PC-3 (cell line): Measurements from ENCODE around the gene CREBBP. TPM values are rescaled to one million over a fixed set of nuclear protein-coding genes. Genes with fewer than 3 reads are reported as not detected.

Experiments used
- ATAC-seq: fragments of 200-7000 bp; cut with Tn5 transposase; 2 replicates; pipeline ENCODE4 v1.9.1; 2020; ENCODE audit warnings: mild to moderate bottlenecking, moderate library complexity
- BruUV-seq: library from RNA; stranded (reverse); fragments of 400-500 nt; replicated peaks from 2 replicates; lab custom pipeline; 2021; lab: Mats Ljungman, UMichigan
- CTCF ChIA-PET: fragments of 300-600 bp; sonication (Branson Sonifier 250); formaldehyde crosslinking; loops from one replicate; lab custom pipeline; 2022; ENCODE audit warnings: antibody characterized with exemption; lab: Charles Lee
- POLR2A ChIA-PET: fragments of 300-600 bp; sonication (Branson Sonifier 250); formaldehyde crosslinking; loops from one replicate; lab custom pipeline; 2022; ENCODE audit warnings: antibody characterized with exemption; ENCODE audit not compliant: unreplicated experiment; lab: Charles Lee
- DNase-seq: peaks from one replicate; pipeline ENCODE4 v3.0.0-alpha.2; 2015
- H2AFZ ChIP-seq: fragments of 300-600 bp; sonication (generic); 2 replicates; pipeline ENCODE4 v1.6.0; 2016; ENCODE audit warnings: antibody characterized with exemption, low read length
- H3F3A ChIP-seq: fragments of 300-600 bp; sonication (generic); one replicate; pipeline ENCODE4 v1.6.0; 2017; ENCODE audit warnings: antibody characterized with exemption, low read length, control low read depth, mild to moderate bottlenecking; ENCODE audit not compliant: unreplicated experiment
- H3K27ac ChIP-seq: fragments of 300-600 bp; sonication (generic); 2 replicates; pipeline ENCODE4 v1.5.1; 2016; ENCODE audit warnings: mild to moderate bottlenecking, low read length
- H3K27me3 ChIP-seq: fragments of 300-600 bp; sonication (generic); 2 replicates; pipeline ENCODE4 v1.6.1; 2016; ENCODE audit warnings: low read length, mixed read lengths
- H3K36me3 ChIP-seq: fragments of 300-600 bp; sonication (generic); 2 replicates; pipeline ENCODE4 v1.6.1; 2016; ENCODE audit warnings: low read depth, mixed run types, low read length, mixed read lengths
- H3K4me1 ChIP-seq: fragments of 300-600 bp; sonication (generic); 2 replicates; pipeline ENCODE4 v1.5.1; 2016; ENCODE audit warnings: low read length; ENCODE audit not compliant: insufficient read depth
- H3K4me2 ChIP-seq: fragments of 300-600 bp; sonication (generic); 2 replicates; pipeline ENCODE4 v1.6.0; 2016; ENCODE audit warnings: low read length
- H3K4me3 ChIP-seq: fragments of 300-600 bp; sonication (generic); 2 replicates; pipeline ENCODE4 v1.5.1; 2016; ENCODE audit warnings: mild to moderate bottlenecking, low read length, mixed read lengths
- H3K79me2 ChIP-seq: fragments of 300-600 bp; sonication (generic); 2 replicates; pipeline ENCODE4 v1.6.1; 2017; ENCODE audit warnings: low read length, mixed read lengths
- H3K9ac ChIP-seq: fragments of 300-600 bp; sonication (generic); 2 replicates; pipeline ENCODE4 v1.6.0; 2016; ENCODE audit warnings: mild to moderate bottlenecking, low read length
- H3K9me2 ChIP-seq: fragments of 300-600 bp; sonication (generic); replicated peaks from 2 replicates; pipeline ENCODE4 v1.6.1; 2016; ENCODE audit warnings: mixed run types, low read length, mixed read lengths
- H3K9me3 ChIP-seq: fragments of 300-600 bp; sonication (generic); 2 replicates; pipeline ENCODE4 v1.6.1; 2016; ENCODE audit warnings: low read length, mixed read lengths
- H4K20me1 ChIP-seq: fragments of 300-600 bp; sonication (generic); 2 replicates; pipeline ENCODE4 v1.6.1; 2016; ENCODE audit warnings: low read length, mixed read lengths
- CTCF ChIP-seq: fragments of 300-600 bp; sonication (generic); conservative IDR thresholded peaks from 2 replicates; pipeline ENCODE4 v1.5.1; 2017; ENCODE audit warnings: antibody characterized with exemption, low read depth, mild to moderate bottlenecking, low read length
- EZH2 ChIP-seq: fragments of 300-600 bp; sonication (generic); IDR thresholded peaks from one replicate; pipeline ENCODE4 v1.6.1; 2017; ENCODE audit warnings: antibody characterized with exemption, mild to moderate bottlenecking, low read length; ENCODE audit not compliant: unreplicated experiment
- EZH2phosphoT487 ChIP-seq: fragments of 300-600 bp; sonication (generic); IDR thresholded peaks from 2 replicates; pipeline ENCODE4 v1.6.1; 2018; ENCODE audit warnings: mild to moderate bottlenecking, antibody characterized with exemption, low read length, borderline replicate concordance
- intact Hi-C: fragments of 100-400 bp; cut with micrococcal nuclease; formaldehyde crosslinking; loops from 2 replicates; pipeline ENCODE4 v1.9.0; 2023
- total RNA-seq: library from RNA; depleted of rRNA; stranded (reverse); fragments of >200 nt; gene quantifications from 2 replicates; pipeline ENCODE4 v1.2.3, GENCODE V29; 2014

Gene CREBBP
- total RNA-seq, 1 experiment from 2014 or later = 21.9 TPM

- BruUV-seq = no TSS peak
- H3K4me2 ChIP-seq = no peak overlapping the region
- CTCF ChIA-PET = no interaction called here
- POLR2A ChIA-PET = no interaction called here
- TF ChIP-seq EZH2 = no peak
- TF ChIP-seq EZH2phosphoT487 = no peak
- TF ChIP-seq CTCF = no peak
- no peak overlapping the region for H3K9ac ChIP-seq
- H3K4me1 ChIP-seq = no peaks in the 10 kb centered on the region
- DNase-seq (no peak), ATAC-seq (no peak)
- no peaks in the 10 kb centered on the region for H4K20me1 ChIP-seq
- no peaks in the 10 kb centered on the region for H3K9me2 ChIP-seq
- H3K4me3 ChIP-seq = no peak overlapping the region
- intact Hi-C loops = no loop called here
- no peaks in the 10 kb centered on the region for H3F3A ChIP-seq
- no peaks in the 10 kb centered on the region for H3K9me3 ChIP-seq
- peaks cover 11% of the 10 kb centered on the region for H3K79me2 ChIP-seq
- no peak overlapping the region for H2AFZ ChIP-seq
- H3K36me3 ChIP-seq = no peaks in the 10 kb centered on the region; the same call in 1 of the 2 replicates
- H3K27me3 ChIP-seq = no peaks in the 10 kb centered on the region
- no peak overlapping the region for H3K27ac ChIP-seq
Measured at GRCh38 chr16:3789375-3790099, 91.0 kb downstream of the CREBBP start.

- intact Hi-C loops = no loop called here
- no peak for DNase-seq
- ATAC-seq = no peak
- CTCF ChIA-PET = no interaction called here
- no peaks in the 10 kb centered on the region; the same call in 1 of the 2 replicates for H3K36me3 ChIP-seq
- H3K4me1 ChIP-seq = no peaks in the 10 kb centered on the region
- TF ChIP-seq CTCF (no peak), EZH2 (no peak), EZH2phosphoT487 (no peak)
- H3K27ac ChIP-seq = no peak overlapping the region
- no peak overlapping the region for H3K4me3 ChIP-seq
- no peaks in the 10 kb centered on the region for H3K27me3 ChIP-seq
- no peaks in the 10 kb centered on the region for H3K9me3 ChIP-seq
- no peak overlapping the region for H3K4me2 ChIP-seq
- H3K79me2 ChIP-seq = peaks cover 7% of the 10 kb centered on the region; the same call in 1 of the 2 replicates
- POLR2A ChIA-PET = no interaction called here
- H3F3A ChIP-seq = no peaks in the 10 kb centered on the region
- no peak overlapping the region for H3K9ac ChIP-seq
- no peaks in the 10 kb centered on the region for H4K20me1 ChIP-seq
- no TSS peak for BruUV-seq
- no peak overlapping the region for H2AFZ ChIP-seq
- H3K9me2 ChIP-seq = no peaks in the 10 kb centered on the region
Measured at GRCh38 chr16:3788711-3789374, 91.7 kb downstream of the CREBBP start.
